Activated naive CD4-positive, alpha-beta T cell treated with anti-CD3 and anti-CD28 coated beads for 36 hours (primary cell): Measurements from ENCODE around the gene ATP1A4. TPM values are rescaled to one million over a fixed set of nuclear protein-coding genes. Genes with fewer than 3 reads are reported as not detected.
"Not testable (repeated sequence)": the region's sequence is repeated elsewhere in the genome, so short reads cannot be mapped to it uniquely, and the experiment has no call there.

Experiments
- CTCF ChIA-PET: fragments of 350-600 bp; sonication (Branson Sonifier 250); formaldehyde crosslinking; loops from one replicate; lab custom pipeline; 2021; ENCODE audit warnings: antibody characterized with exemption; lab: Charles Lee
- DNase-seq: peaks from one replicate; pipeline ENCODE4 v3.0.0-alpha.2; 2020
- H3K27ac Mint-ChIP-seq: one replicate; pipeline ENCODE4 v1.8.0; 2021; ENCODE audit warnings: mild to moderate bottlenecking, mixed read lengths
- H3K27me3 Mint-ChIP-seq: one replicate; pipeline ENCODE4 v1.8.0; 2021; ENCODE audit warnings: low read depth, mixed read lengths
- H3K36me3 Mint-ChIP-seq: one replicate; pipeline ENCODE4 v1.8.0; 2021; ENCODE audit warnings: low read depth, mixed read lengths
- H3K4me1 Mint-ChIP-seq: one replicate; pipeline ENCODE4 v1.8.0; 2021; ENCODE audit warnings: low read depth, mixed read lengths
- H3K4me3 Mint-ChIP-seq: one replicate; pipeline ENCODE4 v1.8.0; 2021; ENCODE audit warnings: mild to moderate bottlenecking, moderate library complexity, mixed read lengths
- H3K9me3 Mint-ChIP-seq: one replicate; pipeline ENCODE4 v1.8.0; 2021; ENCODE audit warnings: mixed read lengths
- intact Hi-C: fragments of 100-400 bp; cut with micrococcal nuclease; formaldehyde crosslinking; loops from one replicate; pipeline ENCODE4 v1.15.1; 2023
- total RNA-seq, 2 experiments: library from RNA; stranded (reverse); gene quantifications; one replicate each; pipeline ENCODE4 v1.2.3, GENCODE V29; 2021

The ATP1A4 gene
- total RNA-seq, 2 experiments from 2014 or later: not detected

GRCh38 chr1:160125746-160126145 lies 25.7 kb upstream of the ATP1A4 start:
- Mint-ChIP-seq H3K4me1 (no peaks in the 10 kb centered on the region), H3K9me3 (no peaks in the 10 kb centered on the region), H3K27ac (no peak overlapping the region), H3K4me3 (no peak overlapping the region), H3K27me3 (no peaks in the 10 kb centered on the region), H3K36me3 (no peaks in the 10 kb centered on the region)
- DNase-seq: no peak
- intact Hi-C loops: no loop called here
- CTCF ChIA-PET: interaction anchor here (0.9 kb wide), 1 partner anchor 40 kb away, joined by 3 read pairs; no protein-coding TSS in a partner anchor

- DNase-seq, H3K27ac Mint-ChIP-seq, H3K4me3 Mint-ChIP-seq, intact Hi-C loops, H3K9me3 Mint-ChIP-seq, H3K36me3 Mint-ChIP-seq, H3K27me3 Mint-ChIP-seq, H3K4me1 Mint-ChIP-seq: not testable (repeated sequence)
- CTCF ChIA-PET: interaction anchor here (0.9 kb wide), 1 partner anchor 41 kb away, joined by 3 read pairs; no protein-coding TSS in a partner anchor
These were observed 25.1 kb upstream of the ATP1A4 start for GRCh38 chr1:160126342-160126741.

- no peak overlapping the region for H3K4me3 Mint-ChIP-seq
- CTCF ChIA-PET: interaction anchor here (0.9 to 1.1 kb wide), 2 partner anchors 11 to 130 kb away, joined by 3 to 4 read pairs; no protein-coding TSS in a partner anchor
- H3K36me3 Mint-ChIP-seq: no peaks in the 10 kb centered on the region
- H3K9me3 Mint-ChIP-seq: no peaks in the 10 kb centered on the region
- DNase-seq: no peak
- H3K4me1 Mint-ChIP-seq: no peaks in the 10 kb centered on the region
- intact Hi-C loops: no loop called here
- no peaks in the 10 kb centered on the region for H3K27me3 Mint-ChIP-seq
- no peak overlapping the region for H3K27ac Mint-ChIP-seq
These were observed 24.0 kb upstream of the ATP1A4 start for GRCh38 chr1:160127381-160127780.

GRCh38 chr1:160127865-160128523 lies 23.4 kb upstream of the ATP1A4 start:
- CTCF ChIA-PET: interaction anchor here (0.5 to 1.1 kb wide), 3 partner anchors 10 to 129 kb away, joined by 3 to 4 read pairs (median 3); no protein-coding TSS in a partner anchor
- intact Hi-C loops: no loop called here
- no peak overlapping the region for H3K4me3 Mint-ChIP-seq
- no peak overlapping the region for H3K27ac Mint-ChIP-seq
- no peaks in the 10 kb centered on the region for H3K27me3 Mint-ChIP-seq
- no peaks in the 10 kb centered on the region for H3K36me3 Mint-ChIP-seq
- no peaks in the 10 kb centered on the region for H3K4me1 Mint-ChIP-seq
- no peaks in the 10 kb centered on the region for H3K9me3 Mint-ChIP-seq
- no peak for DNase-seq

- CTCF ChIA-PET: no interaction called here
- intact Hi-C loops: no loop called here
- H3K36me3 Mint-ChIP-seq: no peaks in the 10 kb centered on the region
- DNase-seq: no peak
- no peaks in the 10 kb centered on the region for H3K4me1 Mint-ChIP-seq
- no peak overlapping the region for H3K27ac Mint-ChIP-seq
- no peak overlapping the region for H3K4me3 Mint-ChIP-seq
- H3K9me3 Mint-ChIP-seq: no peaks in the 10 kb centered on the region
- no peaks in the 10 kb centered on the region for H3K27me3 Mint-ChIP-seq
These were observed 22.8 kb upstream of the ATP1A4 start for GRCh38 chr1:160128636-160129035.

GRCh38 chr1:160129046-160129445 lies 22.4 kb upstream of the ATP1A4 start:
- Mint-ChIP-seq H3K27ac (no peak overlapping the region), H3K9me3 (no peaks in the 10 kb centered on the region), H3K27me3 (no peaks in the 10 kb centered on the region), H3K36me3 (no peaks in the 10 kb centered on the region), H3K4me1 (no peaks in the 10 kb centered on the region), H3K4me3 (no peak overlapping the region)
- intact Hi-C loops: no loop called here
- no peak for DNase-seq
- CTCF ChIA-PET: interaction anchor here (0.6 to 1.8 kb wide), 2 partner anchors 43 to 83 kb away, joined by 4 to 6 read pairs; no protein-coding TSS in a partner anchor

- no peak overlapping the region for H3K27ac Mint-ChIP-seq
- H3K9me3 Mint-ChIP-seq: no peaks in the 10 kb centered on the region
- DNase-seq: no peak
- H3K4me1 Mint-ChIP-seq: no peaks in the 10 kb centered on the region
- intact Hi-C loops: no loop called here
- no peaks in the 10 kb centered on the region for H3K36me3 Mint-ChIP-seq
- CTCF ChIA-PET: interaction anchor here (0.6 to 1.8 kb wide), 2 partner anchors 44 to 83 kb away, joined by 4 to 6 read pairs; no protein-coding TSS in a partner anchor
- H3K27me3 Mint-ChIP-seq: no peaks in the 10 kb centered on the region
- no peak overlapping the region for H3K4me3 Mint-ChIP-seq
These were observed 21.8 kb upstream of the ATP1A4 start for GRCh38 chr1:160129558-160129957.

- Mint-ChIP-seq H3K9me3 (no peaks in the 10 kb centered on the region), H3K27ac (no peak overlapping the region)
- intact Hi-C loops: no loop called here
These were observed 21.4 kb upstream of the ATP1A4 start for GRCh38 chr1:160129966-160130365.

GRCh38 chr1:160130486-160130885 lies 20.9 kb upstream of the ATP1A4 start:
- CTCF ChIA-PET: interaction anchor here (1.8 kb wide), 1 partner anchor 45 kb away, joined by 6 read pairs; no protein-coding TSS in a partner anchor
- Mint-ChIP-seq H3K27ac (no peak overlapping the region), H3K27me3 (no peaks in the 10 kb centered on the region), H3K36me3 (no peaks in the 10 kb centered on the region), H3K9me3 (no peaks in the 10 kb centered on the region), H3K4me1 (no peaks in the 10 kb centered on the region), H3K4me3 (no peak overlapping the region)
- intact Hi-C loops: no loop called here
- no peak for DNase-seq

More at GRCh38 chr1:160129966-160130365, 21.4 kb upstream of the ATP1A4 start:
- Mint-ChIP-seq H3K4me1 (no peaks in the 10 kb centered on the region), H3K4me3 (no peak overlapping the region), H3K36me3 (no peaks in the 10 kb centered on the region), H3K27me3 (no peaks in the 10 kb centered on the region)
- CTCF ChIA-PET: interaction anchor here (1.8 kb wide), 1 partner anchor 44 kb away, joined by 6 read pairs; no protein-coding TSS in a partner anchor
- DNase-seq: no peak

GRCh38 chr1:160130939-160131338 lies 20.5 kb upstream of the ATP1A4 start:
- Mint-ChIP-seq H3K27me3 (no peaks in the 10 kb centered on the region), H3K27ac (no peak overlapping the region), H3K4me3 (no peak overlapping the region), H3K9me3 (no peaks in the 10 kb centered on the region), H3K4me1 (no peaks in the 10 kb centered on the region), H3K36me3 (no peaks in the 10 kb centered on the region)
- intact Hi-C loops: no loop called here
- no peak for DNase-seq
- CTCF ChIA-PET: interaction anchor here (1.7 kb wide), 1 partner anchor 52 kb away, joined by 5 read pairs; no protein-coding TSS in a partner anchor

- no peaks in the 10 kb centered on the region for H3K4me1 Mint-ChIP-seq
- DNase-seq: no peak
- intact Hi-C loops: no loop called here
- CTCF ChIA-PET: interaction anchor here (0.6 to 1.7 kb wide), 3 partner anchors 53 to 121 kb away, joined by 3 to 7 read pairs (median 5); no protein-coding TSS in a partner anchor
- H3K9me3 Mint-ChIP-seq: no peaks in the 10 kb centered on the region
- H3K4me3 Mint-ChIP-seq: no peak overlapping the region
- H3K27me3 Mint-ChIP-seq: no peaks in the 10 kb centered on the region
- H3K36me3 Mint-ChIP-seq: no peaks in the 10 kb centered on the region
- H3K27ac Mint-ChIP-seq: no peak overlapping the region
These were observed 19.4 kb upstream of the ATP1A4 start for GRCh38 chr1:160131803-160132565.

- Mint-ChIP-seq H3K36me3 (no peaks in the 10 kb centered on the region), H3K4me3 (no peak overlapping the region), H3K4me1 (no peaks in the 10 kb centered on the region), H3K9me3 (no peaks in the 10 kb centered on the region), H3K27me3 (no peaks in the 10 kb centered on the region), H3K27ac (no peak overlapping the region)
- DNase-seq: no peak
- intact Hi-C loops: no loop called here
- CTCF ChIA-PET: interaction anchor here (0.5 kb wide), 1 partner anchor 771 kb away, joined by 6 read pairs; no protein-coding TSS in a partner anchor
These were observed 17.2 kb upstream of the ATP1A4 start for GRCh38 chr1:160133990-160134770.
